Hematopoietic multipotent progenitor cell treated with erythropoietin and hydrocortisone succinate and interleukin-3 and kit ligand, for 8 days (in vitro differentiated cells): ENCODE results near the gene CBFA2T3.
"Not testable (repeated sequence)": the region's sequence is repeated elsewhere in the genome, so short reads cannot be mapped to it uniquely, and the experiment has no call there.

Experiments used
- DNase-seq: peaks from one replicate; pipeline ENCODE4 v3.0.0-alpha.2; 2015

The CBFA2T3 gene

DNA sequence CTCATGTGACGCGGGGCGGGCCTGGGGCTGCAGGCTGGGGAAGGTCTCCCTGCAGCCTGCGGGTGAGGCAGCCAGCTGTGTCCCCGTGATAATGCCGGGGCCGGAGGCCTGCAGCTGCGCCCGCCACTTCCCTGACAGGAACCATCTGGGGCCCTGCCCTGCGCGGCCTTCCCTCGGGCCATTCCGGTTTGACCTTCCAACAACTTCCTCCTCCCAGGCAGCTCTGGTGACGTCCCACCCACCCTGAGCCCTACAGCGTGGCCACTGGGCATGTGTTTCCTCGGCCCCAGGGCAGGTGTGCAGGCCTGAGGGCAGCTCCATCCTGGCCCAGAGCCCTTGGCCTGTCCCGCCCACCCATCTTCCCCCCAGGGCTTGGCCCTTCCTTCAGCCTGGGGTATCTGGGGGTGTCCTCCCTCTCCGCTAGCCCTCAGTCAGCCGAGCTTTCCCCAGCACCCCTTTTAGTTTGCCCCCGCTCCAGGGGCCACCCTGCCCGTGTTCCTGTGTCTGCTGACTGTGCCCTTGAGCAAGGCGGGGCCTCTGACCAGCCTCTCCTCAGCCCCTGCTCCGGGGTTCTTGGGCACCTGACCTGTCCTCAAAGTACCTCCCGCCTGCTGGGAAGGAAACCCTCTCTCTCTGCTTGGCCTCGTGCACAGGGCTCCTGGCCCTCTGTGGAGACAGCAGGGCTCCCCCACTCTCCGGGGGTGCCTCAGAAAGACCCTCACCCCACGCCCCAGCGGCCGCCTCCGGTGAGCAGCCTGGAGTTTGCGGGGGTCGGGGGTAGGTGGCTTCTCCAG, at the start of gene CBFA2T3:
TSS of gene CBFA2T3 (minus strand) at position 190 of the 794 bp plus-strand sequence. CDS start 400 bp downstream, outside the sequence.
- peak; percentile 92 for DNase-seq

DNA sequence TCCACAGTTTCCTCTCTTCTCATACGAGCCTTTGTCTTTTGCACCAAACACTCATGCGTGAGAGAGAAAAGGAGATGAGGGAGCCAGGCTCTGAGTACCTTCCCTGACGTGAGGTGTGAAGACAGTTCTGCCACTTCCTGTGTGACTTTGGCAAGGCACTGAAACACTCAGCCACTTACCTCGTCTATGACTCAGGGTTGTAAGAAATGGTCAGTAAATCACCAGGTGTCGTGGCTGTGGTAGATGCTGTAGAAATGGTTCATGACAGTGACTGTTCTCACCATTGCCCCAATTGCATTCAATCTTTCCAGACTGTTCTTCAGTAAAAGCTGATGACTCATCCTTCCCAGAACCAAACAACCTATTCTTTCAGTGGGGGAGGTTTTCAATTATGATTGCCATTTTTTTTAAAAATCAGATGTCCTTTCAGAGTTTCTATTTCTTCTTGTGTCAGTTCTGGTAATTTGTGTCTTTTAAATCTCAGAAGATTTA, 49.2 kb upstream of the CBFA2T3 start:
- peak; percentile 31 for DNase-seq

DNA sequence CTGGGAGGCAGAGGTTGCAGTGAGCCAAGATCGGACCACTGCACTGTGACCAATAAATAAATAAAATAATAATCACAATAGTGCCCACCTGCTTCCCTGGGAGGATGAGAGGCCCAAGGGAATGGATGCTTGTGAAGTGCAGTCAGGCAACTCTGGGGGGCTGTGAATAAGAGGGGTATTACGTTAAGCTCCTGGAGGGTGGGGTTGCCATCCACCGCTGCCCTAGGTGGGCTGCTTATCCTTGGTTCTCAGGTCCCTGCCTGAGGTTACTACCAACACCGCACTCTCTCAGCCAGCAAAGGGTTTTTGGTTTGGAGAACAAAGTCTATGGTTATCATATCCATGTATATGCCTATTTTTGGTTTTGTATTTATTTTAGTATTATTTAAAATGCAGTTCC, 48.6 kb upstream of the CBFA2T3 start:
- DNase-seq: no peak

DNA sequence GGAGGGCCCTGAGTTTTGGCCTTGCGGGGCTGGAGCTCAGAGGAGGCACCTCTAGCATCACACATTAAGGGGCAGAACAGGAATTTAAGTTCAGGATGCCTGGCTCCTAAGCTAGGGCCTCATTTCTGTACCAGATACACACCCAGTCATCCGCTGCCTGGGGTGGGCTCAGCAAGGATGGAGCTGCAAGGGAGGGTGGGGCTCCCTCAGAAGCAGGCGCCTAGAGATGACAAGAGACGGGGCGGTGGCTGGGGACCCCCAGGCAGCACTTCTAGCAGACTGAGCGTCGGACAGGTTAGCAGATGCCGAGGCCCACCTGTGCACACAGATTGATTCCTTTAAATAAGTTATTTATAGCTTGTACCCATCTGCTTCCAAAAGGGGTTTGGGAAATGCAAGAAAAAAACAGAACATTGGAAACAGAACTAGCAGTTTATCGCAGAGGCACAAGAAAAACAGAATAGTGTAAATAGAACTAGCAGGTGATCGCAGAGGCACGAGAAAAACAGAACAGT, 47.6 kb upstream of the CBFA2T3 start:
- no peak for DNase-seq

DNA sequence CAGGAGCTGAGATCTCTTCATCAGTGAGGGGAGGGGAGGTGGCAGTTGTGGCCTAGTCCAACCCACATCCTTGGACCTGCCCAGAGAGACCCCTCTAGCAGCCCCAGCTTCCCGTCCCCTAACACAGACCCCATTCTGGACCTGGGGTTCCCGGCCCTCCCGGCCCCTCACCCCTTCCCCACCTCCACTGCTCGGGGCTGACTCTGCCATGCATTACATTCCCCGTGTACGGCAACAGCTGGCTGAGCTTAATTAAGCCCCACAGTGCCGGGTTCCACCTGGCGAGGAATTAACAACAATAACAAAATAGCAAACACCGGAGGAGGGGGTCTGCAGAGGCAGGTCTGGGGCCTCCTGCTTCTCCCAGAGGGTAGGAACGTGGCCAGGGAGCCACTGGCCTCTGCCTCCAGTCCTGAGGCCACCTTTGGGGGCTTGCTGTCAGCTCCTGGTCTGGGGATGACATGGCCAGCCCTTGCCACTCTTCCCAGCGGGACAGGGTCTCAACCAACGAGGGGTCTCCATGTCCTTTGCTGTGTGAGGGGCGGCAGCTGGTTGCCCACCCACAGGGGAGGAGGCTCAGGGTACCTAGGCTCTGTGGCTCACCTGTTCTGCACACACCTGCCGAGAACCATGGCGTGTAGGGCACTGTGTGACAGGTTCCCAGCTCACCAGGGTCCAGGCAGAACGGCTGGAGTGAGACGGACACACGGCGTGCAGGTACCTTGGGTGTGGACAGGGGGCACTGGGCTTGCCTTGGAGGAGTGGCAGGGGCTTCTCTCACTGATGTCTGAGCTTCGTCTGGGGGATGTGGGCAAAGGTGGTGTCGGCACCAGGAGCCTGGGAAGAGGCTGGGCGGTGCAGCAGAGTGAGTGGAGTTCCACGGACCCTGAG, 46.9 kb upstream of the CBFA2T3 start:
- no peak for DNase-seq

DNA sequence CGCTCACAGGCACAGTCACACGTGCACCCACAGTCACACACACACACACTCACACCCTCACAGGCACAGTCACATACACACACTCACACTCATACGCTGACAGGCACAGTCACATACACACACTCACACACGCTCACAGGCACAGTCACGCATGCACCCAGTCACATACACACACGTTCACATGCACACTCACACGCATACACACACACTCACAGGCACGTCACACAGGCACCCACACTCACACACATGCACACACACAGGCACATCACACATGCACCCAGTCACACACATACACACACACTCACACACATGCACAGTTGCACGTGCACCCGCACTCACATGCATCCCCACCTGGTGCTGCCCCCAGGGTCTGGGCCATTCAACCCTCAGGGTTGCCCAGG, 46.1 kb upstream of the CBFA2T3 start:
- no peak for DNase-seq

DNA sequence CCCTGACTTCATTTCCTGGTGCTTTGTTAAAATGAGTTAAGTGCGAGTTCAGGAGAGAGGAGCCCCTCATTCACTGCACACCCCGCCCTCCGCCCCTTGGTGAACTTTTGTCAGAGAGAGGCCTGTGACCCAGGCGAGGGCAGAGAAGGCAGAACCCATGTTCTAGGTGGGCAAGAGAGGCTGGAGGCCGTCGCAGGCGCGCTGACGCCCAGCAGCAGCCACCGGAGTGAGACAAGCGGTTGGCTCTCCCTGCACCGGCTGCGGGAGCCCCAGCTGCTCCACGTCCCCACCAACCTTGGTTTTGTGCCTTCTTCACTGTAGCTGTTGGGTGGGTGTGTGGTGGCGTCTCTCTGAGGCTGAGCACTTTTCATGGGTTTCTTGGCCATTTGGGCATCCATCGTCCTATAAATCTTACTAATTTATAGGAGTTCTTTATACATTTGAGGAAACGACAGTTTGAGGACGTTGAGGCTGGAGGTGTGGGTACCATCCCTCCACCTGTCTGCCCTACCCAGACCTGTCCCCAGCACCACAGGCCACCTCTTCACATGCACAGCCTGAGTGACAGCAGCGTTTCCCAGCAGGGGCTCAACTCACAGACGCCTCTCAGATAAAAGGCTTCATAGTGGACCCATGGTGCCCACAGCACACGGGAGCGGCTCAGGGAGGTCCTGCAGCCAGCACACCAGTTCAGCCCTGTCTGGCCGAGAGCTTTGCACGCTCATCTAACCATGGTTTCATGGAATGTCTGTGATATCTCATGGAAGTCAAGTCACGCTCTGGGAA, 45.2 kb upstream of the CBFA2T3 start:
- DNase-seq: no peak

DNA sequence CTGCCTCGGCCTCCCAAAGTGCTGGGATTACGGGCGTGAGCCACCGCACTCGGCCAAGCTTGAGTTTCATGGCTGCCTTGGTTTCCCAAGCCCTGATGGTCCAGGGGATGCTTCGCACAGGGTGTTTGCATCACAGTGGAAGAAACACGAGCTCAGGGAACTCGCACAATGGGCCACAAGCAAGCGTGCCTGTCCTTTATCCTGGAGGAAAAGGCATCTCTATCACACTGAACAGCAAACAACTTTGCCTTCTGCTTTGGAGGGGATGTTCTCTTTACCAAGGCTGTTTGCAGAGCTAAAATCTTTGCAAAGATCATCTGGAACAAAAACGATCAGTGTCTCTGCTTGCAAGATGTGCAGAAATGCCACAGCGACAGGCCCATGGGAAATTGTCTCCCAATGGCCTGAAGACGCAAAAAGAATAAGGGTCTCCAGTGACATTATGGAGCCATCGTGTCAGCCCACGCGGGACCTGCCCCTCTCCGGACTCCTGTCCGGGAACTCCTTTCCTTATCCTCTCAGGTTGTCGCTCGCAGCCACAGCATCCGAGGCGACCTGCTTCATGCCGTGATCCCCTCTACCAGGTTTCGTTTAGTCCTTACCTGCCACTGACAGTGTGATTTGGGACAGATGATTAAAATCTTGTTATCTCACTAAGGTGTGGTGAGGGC, 44.1 kb upstream of the CBFA2T3 start:
- no peak for DNase-seq

DNA sequence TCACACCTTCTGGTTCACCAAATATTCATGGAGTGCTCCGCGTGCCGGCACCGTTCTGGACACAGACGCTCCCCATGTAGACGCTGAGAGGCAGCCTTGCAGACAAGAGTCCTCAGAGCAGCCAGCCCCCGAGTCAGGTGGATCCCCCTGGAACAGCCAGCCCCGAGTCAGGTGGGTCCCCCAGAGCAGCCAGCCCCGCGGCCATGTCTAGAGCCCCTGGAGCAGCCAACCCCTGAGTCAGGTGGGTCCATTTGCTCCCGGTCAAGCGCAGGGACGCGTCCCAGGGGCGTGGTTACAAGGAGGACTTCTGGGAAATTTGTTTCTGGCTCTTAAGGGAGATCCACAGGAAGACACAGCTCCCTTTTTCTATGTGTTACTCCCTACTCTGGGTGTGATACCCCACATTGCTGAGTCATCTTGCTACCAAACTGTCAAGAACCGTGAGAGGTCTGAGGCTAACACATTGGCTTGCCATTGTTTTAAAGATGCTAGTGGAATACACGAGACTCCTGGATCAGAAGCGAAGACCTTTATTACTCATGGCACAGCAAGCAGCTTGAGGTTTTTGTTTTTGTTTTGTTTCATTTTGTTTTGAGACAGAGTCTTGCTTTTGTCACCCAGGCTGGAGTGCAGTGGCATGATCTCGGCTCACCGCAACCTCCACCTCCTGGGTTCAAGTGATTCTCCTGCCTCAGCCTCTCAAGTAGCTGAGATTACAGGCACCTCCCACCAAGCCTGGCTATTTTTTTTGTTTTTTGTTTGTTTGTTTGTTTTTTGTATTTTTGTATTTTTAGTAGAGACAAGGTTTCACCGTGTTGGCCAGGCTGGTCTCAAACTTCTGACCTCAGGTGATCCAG, 43.3 kb upstream of the CBFA2T3 start:
- DNase-seq: peak; percentile 75

DNA sequence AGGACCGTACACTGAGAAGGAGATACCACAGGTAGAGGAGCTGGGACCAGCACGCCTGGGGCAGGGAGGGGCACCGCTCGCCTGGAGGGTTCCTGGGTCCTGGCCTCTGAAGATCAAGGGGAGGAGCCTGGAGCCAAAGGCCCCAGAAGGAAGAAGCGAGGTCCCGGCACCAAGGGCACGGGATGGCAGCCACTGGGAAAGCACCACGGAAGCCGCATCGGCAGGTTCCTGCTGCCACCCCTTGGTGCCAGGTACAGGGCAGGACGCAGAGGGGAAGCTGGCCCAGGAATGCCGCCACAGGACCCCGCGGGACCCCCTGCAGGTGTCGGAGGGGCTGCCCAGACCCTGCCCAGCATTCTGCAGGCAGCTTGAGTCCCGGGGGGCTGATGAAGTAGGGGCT, 42.5 kb upstream of the CBFA2T3 start:
- DNase-seq: no peak

DNA sequence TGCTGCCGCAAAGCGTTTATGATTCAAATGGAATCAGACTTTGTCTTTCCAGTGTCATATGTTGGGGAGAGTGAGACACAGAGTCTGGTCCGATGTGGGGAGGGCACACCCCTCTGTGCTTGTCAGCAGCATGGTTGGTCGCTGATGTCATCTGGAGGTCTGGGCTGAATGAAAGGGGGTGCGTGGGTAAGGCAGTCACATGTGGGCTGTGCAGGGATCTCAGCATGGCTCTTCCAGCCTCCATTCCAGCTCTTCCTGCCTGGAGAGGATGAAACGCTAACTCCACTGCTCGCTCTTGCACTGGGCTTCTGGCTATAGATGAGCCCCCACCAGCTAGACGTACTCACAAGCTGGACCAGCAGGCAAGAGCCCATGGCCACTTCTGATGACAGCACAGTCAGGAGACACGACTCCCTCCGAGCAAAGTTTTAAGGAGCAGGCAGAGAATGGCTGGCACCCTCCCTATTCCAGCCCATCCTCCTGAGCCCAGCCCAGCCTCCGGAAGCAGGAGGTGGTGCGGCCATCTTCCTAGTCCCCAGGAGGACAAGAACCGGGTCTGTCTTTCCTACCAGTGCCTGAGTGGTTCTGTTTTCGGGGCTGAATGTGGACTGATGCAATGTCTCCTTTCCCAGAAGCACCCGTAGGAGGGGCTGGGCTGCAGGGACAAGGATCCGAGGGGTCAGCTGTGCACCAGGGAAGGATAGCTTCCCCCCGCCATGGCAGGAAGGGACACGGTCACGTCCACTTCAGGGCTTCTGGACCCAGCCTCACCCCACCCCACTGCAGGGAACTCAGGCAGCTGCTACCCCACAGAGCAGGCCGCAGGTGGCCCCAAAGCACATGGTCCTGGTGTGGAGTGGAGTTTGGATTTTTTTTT, 41.5 kb upstream of the CBFA2T3 start:
- DNase-seq: no peak

DNA sequence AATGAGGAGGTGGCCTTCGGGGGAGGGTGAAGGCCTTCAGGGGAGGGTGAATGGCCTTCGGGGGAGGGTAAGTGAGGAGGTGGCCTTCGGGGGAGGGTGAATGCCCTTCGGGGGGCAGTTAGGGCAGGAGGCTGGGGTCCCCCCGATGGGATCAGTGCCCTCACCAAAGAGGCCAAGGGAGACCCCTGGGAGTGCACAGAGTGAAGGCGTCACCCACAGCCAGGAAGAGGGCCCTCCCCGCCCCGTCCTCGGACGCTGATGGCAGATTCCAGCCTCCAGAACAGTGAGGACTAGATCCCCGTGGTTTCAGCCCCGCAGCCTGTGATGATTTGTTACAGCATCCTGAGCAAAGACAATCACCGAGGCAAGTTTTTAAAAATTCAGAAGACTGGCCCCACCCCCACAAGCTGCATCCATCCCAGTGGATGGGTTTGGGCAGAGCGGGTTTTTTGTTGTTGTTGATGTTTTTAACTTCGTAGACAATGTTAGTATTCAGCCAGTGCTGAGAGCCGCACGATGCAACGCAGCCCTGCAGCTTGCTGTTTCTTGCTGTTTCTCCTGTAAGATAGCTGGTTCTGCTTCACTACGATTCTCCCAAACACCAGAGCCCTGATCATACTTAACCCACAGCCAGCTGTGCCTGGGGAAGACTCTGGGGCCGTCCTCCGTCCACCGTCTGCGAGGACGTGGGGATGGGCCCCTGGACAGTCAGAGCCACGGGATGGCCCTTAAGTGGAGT, 40.7 kb upstream of the CBFA2T3 start:
- DNase-seq: no peak

DNA sequence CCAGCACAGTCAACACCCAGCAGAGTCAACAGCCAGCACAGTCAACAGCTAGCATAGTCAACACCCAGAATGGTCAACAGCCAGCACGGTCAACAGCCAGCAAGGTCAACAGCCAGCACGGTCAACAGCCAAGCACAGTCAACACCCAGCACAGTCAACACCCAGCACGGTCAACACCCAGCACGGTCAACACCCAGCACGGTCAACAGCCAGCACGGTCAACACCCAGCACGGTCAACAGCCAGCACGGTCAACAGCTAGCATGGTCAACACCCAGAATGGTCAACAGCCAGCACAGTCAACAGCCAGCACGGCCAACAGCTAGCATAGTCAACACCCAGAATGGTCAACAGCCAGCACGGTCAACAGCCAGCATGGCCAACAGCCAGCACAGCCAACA, 39.6 kb upstream of the CBFA2T3 start:
- DNase-seq: not testable (repeated sequence)

DNA sequence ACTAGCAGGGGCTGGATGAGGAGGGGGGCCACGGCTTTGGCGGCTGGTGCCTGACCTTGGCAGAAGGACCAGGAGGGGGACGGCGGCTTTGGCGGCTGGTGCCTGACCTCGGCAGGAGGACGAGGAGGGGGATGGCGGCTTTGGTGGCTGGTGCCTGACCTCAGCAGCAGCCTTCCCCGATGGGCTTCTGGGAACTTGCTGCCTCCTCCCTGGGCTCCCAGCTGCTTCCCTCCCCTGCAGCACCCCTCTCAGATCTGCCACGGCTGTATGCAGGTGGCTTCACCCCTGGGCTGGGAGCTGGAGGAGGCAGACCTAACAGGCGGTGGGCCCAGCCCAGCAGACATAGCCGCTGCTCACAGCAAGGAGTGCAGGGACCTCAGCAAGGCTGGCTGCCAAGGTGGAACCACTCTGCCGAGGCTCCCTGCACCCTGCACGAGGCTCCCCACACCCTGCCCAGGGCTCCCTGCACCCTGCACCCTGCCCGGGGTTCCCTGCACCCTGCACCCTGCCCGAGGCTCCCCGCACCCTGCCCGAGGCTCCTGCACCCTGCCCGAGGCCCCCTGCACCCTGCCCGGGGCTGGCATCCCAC, 38.4 kb upstream of the CBFA2T3 start:
- DNase-seq: no peak

DNA sequence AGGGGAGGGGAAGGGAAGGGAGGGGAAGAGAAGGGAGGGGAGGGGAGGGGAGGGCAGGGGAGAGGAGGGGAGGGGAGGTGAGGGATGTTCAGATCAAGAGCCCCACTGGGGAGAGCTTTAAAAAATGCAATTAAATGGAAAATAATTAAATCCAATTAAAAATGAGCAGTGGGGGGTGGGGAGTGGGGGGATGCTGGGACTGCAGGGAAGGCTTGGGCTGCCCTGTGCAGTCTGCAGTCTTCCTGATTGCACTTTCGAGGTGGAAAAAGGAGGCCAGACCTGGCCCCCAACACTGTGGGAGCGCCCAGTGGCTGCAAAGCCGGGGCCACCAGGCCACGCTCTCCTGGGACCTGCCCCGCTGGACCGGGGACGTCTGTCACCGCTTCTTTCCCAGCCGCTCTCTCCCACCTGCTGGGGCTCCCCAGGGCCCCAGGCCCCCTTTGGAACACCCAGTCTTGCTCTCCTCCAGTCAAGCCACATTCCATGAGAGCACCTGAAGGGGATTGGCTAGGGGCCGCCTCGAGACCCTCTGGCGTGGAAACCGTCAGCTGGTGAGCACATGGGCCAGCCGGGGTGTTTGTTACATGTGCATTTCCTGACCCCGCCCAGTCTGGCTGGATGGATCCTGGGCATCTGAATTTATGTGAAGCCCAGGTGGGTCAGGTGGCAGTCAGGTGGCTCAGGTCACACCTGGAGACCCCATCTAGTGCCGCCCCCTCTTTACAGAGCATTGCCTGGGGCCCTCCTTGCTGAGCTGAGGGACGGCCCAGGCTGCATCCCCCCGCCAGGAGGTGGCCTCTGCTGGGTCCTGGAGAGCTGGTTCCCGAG, 37.6 kb upstream of the CBFA2T3 start:
- no peak for DNase-seq

DNA sequence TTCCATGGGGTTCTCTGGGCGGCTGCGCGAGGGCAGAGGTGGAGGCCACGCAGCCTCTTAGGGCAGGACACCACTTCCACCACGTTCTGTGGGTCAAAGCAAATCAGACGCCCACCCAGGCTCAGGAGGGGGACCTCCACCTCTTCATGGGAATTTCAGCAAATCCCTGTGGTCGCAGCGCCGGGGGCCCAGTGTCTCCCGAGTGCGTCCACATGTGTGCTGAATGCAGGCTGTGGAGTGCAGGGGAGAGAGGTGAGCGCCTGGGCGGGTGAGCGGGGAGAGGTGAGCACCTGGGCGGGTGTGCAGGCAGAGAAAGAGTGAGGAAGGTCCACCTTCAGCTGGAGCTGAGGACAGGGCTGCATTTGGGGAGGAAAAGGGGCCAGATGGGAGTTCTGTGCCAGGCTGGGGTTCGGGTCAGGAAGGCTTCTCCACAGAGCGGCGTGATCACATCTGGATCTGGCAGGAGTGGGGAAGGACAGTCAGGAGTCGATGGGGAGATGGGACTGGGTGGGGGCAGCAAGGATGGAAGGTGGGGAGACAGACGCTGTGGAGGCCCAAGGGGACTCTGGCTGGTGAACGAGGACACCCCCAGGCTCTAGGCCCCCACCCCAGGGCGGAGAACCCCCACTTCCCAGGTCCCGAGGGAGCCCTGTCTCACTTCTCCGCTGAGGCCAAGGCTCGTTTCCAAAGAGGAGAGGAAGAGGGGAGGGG, 36.8 kb upstream of the CBFA2T3 start:
- DNase-seq: no peak

DNA sequence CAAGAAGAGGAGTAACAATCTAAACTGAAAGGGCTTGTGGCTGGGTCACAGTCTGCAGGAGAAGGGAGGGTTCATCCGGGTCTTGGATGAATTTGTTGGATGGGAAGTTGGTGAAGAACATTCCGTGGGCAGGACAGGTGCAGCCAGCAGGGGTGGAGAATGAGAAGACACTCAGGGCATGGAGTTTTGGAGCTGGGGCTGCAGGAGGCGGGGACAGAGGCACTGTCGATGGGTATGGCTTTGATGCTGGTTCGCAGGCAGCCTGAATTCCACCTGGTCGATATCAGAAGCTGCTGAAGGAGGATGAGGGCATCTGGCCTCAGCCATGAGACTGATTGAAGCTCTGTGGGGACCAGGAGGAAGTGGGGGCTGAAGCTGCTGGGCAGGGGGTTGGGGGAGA, 36.1 kb upstream of the CBFA2T3 start:
- DNase-seq: no peak
